Epithelial cell of prostate (primary cell): ENCODE results near the gene TAS1R2.
"Not testable (repeated sequence)": the region's sequence is repeated elsewhere in the genome, so short reads cannot be mapped to it uniquely, and the experiment has no call there.

Source experiments
- DNase-seq: peaks from one replicate; pipeline ENCODE4 v3.0.0-alpha.2; 2011; ENCODE audit warnings: low read depth, low spot score
- H3K27ac ChIP-seq: fragments of 450-650 bp; 2 replicates; pipeline ENCODE4 v1.5.1; 2017; ENCODE audit warnings: mild to moderate bottlenecking

Gene TAS1R2

GRCh38 chr1:18870957-18871356, 11.5 kb upstream of the TAS1R2 start:
- no peak overlapping the region for H3K27ac ChIP-seq
- no peak for DNase-seq

- not testable (repeated sequence) for H3K27ac ChIP-seq, DNase-seq
Measured at GRCh38 chr1:18870595-18870865, 11.1 kb upstream of the TAS1R2 start.

- no peak overlapping the region for H3K27ac ChIP-seq
- DNase-seq, result no peak
Measured at GRCh38 chr1:18869847-18870594, 10.6 kb upstream of the TAS1R2 start.

GRCh38 chr1:18868801-18869424, 9.5 kb upstream of the TAS1R2 start:
- H3K27ac ChIP-seq, result no peak overlapping the region

GRCh38 chr1:18868354-18868753, 8.9 kb upstream of the TAS1R2 start:
- DNase-seq, result no peak
- H3K27ac ChIP-seq, result no peak overlapping the region

More at GRCh38 chr1:18868801-18869424, 9.5 kb upstream of the TAS1R2 start:
- no peak for DNase-seq

GRCh38 chr1:18866846-18867245, 7.4 kb upstream of the TAS1R2 start:
- DNase-seq, result no peak
- no peak overlapping the region for H3K27ac ChIP-seq

GRCh38 chr1:18866314-18866713, 6.9 kb upstream of the TAS1R2 start:
- DNase-seq, result no peak
- no peak overlapping the region for H3K27ac ChIP-seq

- no peak overlapping the region for H3K27ac ChIP-seq
- DNase-seq, result no peak
Measured at GRCh38 chr1:18865176-18865575, 5.7 kb upstream of the TAS1R2 start.

GRCh38 chr1:18861590-18861989, 2.1 kb upstream of the TAS1R2 start:
- no peak overlapping the region for H3K27ac ChIP-seq
- no peak for DNase-seq

GRCh38 chr1:18861082-18861481, 1.6 kb upstream of the TAS1R2 start:
- no peak overlapping the region for H3K27ac ChIP-seq
- DNase-seq, result no peak

GRCh38 chr1:18858070-18858688, 1.3 kb downstream of the TAS1R2 start:
- H3K27ac ChIP-seq, result no peak overlapping the region
- DNase-seq, result no peak

GRCh38 chr1:18856435-18856834, 3.0 kb downstream of the TAS1R2 start:
- no peak overlapping the region for H3K27ac ChIP-seq
- no peak for DNase-seq

GRCh38 chr1:18855573-18855972, 3.9 kb downstream of the TAS1R2 start:
- H3K27ac ChIP-seq, result no peak overlapping the region
- DNase-seq, result no peak

GRCh38 chr1:18854331-18855025, 5.0 kb downstream of the TAS1R2 start:
- H3K27ac ChIP-seq, result no peak overlapping the region
- DNase-seq, result no peak

GRCh38 chr1:18852501-18852900, 7.0 kb downstream of the TAS1R2 start:
- no peak overlapping the region for H3K27ac ChIP-seq
- DNase-seq, result no peak

- no peak for DNase-seq
- H3K27ac ChIP-seq, result no peak overlapping the region
Measured at GRCh38 chr1:18849261-18849711, 10.2 kb downstream of the TAS1R2 start.

- H3K27ac ChIP-seq, DNase-seq: not testable (repeated sequence)
Measured at GRCh38 chr1:18847723-18848122, 11.7 kb downstream of the TAS1R2 start.

- H3K27ac ChIP-seq, result no peak overlapping the region
- DNase-seq, result no peak
Measured at GRCh38 chr1:18840145-18840544, 19.3 kb downstream of the TAS1R2 start.

GRCh38 chr1:18836654-18837053, 22.8 kb downstream of the TAS1R2 start:
- DNase-seq, result no peak
- no peak overlapping the region for H3K27ac ChIP-seq

- not testable (repeated sequence) for DNase-seq, H3K27ac ChIP-seq
Measured at GRCh38 chr1:18832319-18832718, 27.1 kb downstream of the TAS1R2 start.

GRCh38 chr1:18831656-18832055, 27.8 kb downstream of the TAS1R2 start:
- H3K27ac ChIP-seq, result no peak overlapping the region

More at GRCh38 chr1:18831656-18832055, 27.8 kb downstream of the TAS1R2 start:
- no peak for DNase-seq
